Stimulated activated CD4-positive, alpha-beta T cell treated with anti-CD3 and anti-CD28 coated beads, Interleukin-4, amount 100 ng/mL, for 24 hours (primary cell): ENCODE data around the gene SORCS2.

Experiments
- DNase-seq: peaks from one replicate; pipeline ENCODE4 v3.0.0-alpha.2; 2020

The SORCS2 gene

GRCh38 chr4:7519638-7520376 is 327.5 kb downstream of the SORCS2 start:
- no peak for DNase-seq

- no peak for DNase-seq
Measured at GRCh38 chr4:7521666-7522065, 329.3 kb downstream of the SORCS2 start.

GRCh38 chr4:7522452-7523220 is 330.3 kb downstream of the SORCS2 start:
- DNase-seq: no peak

- no peak for DNase-seq
Measured at GRCh38 chr4:7523526-7523925, 331.2 kb downstream of the SORCS2 start.

- DNase-seq: no peak
Measured at GRCh38 chr4:7524064-7524682, 331.8 kb downstream of the SORCS2 start.

- DNase-seq: no peak
Measured at GRCh38 chr4:7524843-7525242, 332.5 kb downstream of the SORCS2 start.

GRCh38 chr4:7526491-7526890 is 334.2 kb downstream of the SORCS2 start:
- DNase-seq: no peak

- no peak for DNase-seq
Measured at GRCh38 chr4:7526929-7527535, 334.7 kb downstream of the SORCS2 start.

- no peak for DNase-seq
Measured at GRCh38 chr4:7529368-7530080, 337.2 kb downstream of the SORCS2 start.

- DNase-seq: no peak
Measured at GRCh38 chr4:7530082-7530481, 337.7 kb downstream of the SORCS2 start.

GRCh38 chr4:7530932-7531639 is 338.7 kb downstream of the SORCS2 start:
- no peak for DNase-seq

- DNase-seq: no peak
Measured at GRCh38 chr4:7531640-7531994, 339.3 kb downstream of the SORCS2 start.

GRCh38 chr4:7532043-7532442 is 339.7 kb downstream of the SORCS2 start:
- no peak for DNase-seq

GRCh38 chr4:7533267-7533666 is 340.9 kb downstream of the SORCS2 start:
- DNase-seq: no peak

- DNase-seq: no peak
Measured at GRCh38 chr4:7535094-7535493, 342.8 kb downstream of the SORCS2 start.

GRCh38 chr4:7535619-7536018 is 343.3 kb downstream of the SORCS2 start:
- DNase-seq: no peak

- no peak for DNase-seq
Measured at GRCh38 chr4:7536876-7537275, 344.5 kb downstream of the SORCS2 start.

- DNase-seq: no peak
Measured at GRCh38 chr4:7537853-7538400, 345.6 kb downstream of the SORCS2 start.

GRCh38 chr4:7538518-7538917 is 346.2 kb downstream of the SORCS2 start:
- no peak for DNase-seq

GRCh38 chr4:7539186-7539585 is 346.8 kb downstream of the SORCS2 start:
- no peak for DNase-seq

- peak; percentile 17 for DNase-seq
Measured at GRCh38 chr4:7539659-7540058, 347.3 kb downstream of the SORCS2 start.

- DNase-seq: no peak
Measured at GRCh38 chr4:7540206-7540605, 347.9 kb downstream of the SORCS2 start.
